Inflammatory macrophage treated with lipopolysaccharide for 1 hour (primary cell): ENCODE measurements around the gene LAPTM5.
A peak's percentile ranks its signal among the peaks of the same experiment; 100 is the strongest.
"Not testable (repeated sequence)": the region's sequence is repeated elsewhere in the genome, so short reads cannot be mapped to it uniquely, and the experiment has no call there.

Source experiments
- DNase-seq, 2 donors: peaks; one replicate each; pipeline ENCODE4 v3.0.0-alpha.2; 2020 to 2022

The LAPTM5 gene

GRCh38 chr1:30768830-30769718 lies 11.5 kb upstream of the LAPTM5 start:
- no peak for DNase-seq

- no peak for DNase-seq
Observed at GRCh38 chr1:30768159-30768829, 10.7 kb upstream of the LAPTM5 start.

GRCh38 chr1:30766948-30767347 lies 9.4 kb upstream of the LAPTM5 start:
- DNase-seq, result not testable (repeated sequence)

DNA sequence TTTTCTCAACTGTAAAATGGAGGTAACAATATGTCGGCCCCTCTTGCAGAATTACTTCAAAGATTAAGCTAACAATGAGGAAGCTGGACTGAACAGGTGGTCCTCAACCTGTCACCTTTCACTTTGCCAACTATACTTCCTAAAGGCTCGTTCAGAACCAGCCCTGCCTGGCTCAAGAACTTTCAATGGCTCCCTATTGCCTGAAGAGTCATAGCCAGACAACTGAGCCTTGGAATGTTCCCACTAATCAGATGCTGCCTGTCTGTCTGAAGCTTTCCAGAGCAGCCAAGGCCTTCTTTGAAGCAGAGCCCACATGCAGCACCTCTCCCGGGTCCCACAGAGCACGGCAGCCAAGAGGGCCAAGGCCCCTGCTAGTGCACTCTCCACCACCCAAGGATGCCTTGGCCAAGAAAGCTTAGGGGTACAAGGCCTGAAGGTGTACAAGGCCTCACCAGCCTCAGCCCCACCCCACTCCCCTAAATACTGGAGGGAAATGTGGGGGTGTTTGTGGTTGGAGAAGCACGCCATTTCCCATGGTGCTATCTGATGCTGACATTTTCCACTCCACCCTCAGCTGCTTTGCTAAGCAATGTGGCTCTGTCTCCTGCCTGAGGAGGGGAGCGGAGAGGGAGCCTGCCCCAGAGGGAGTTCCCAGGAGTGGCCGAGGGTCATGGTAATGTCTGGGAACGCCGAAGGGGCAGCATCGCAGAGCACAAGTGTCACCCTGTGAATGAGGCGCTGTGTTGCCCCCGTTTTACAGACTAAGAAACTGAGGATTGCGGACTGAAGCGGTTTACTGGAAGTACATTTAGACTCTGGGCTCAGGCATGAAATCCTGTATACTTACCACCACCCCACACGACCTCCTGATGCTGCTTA lies 8.2 kb upstream of the LAPTM5 start:
- DNase-seq, result no peak

GRCh38 chr1:30764939-30765555 lies 7.5 kb upstream of the LAPTM5 start:
- no peak for DNase-seq

- no peak for DNase-seq
Observed at GRCh38 chr1:30764396-30764795, 6.8 kb upstream of the LAPTM5 start.

GRCh38 chr1:30763651-30764248 lies 6.2 kb upstream of the LAPTM5 start:
- DNase-seq, result no peak

DNA sequence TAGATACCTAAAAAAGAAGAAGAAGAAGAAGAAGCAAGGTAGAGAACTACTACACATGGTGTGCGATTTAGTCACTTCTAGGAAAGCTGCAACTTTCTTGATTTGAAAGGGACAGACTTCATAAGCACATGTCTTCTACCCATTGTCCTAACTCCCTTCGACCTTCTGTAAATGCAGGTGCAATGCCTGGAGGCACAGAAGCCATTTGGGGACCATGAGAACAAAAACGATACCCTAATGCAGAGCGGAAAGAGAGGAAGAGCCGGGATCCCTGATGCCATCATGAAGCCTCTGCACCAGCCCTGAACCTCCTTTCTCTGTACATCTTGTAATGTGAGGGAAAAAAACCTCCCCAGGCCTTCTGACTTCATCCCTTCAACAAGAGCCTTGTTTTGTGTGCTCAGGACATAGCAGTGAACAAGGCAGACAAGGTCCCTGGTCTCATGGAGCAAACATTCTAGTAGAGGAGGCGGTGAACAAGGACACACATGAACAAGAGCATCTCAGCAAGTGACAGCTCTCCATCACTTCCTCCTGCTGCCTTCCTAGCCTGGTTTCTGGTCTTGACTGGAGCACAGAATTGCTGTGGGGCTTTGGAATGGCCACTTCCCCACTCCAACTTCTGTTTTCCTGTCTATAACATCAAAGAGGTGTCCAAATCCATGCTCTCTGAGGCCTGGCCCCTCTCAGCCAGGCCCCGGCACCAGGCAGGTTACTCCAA lies 5.5 kb upstream of the LAPTM5 start:
- peak in 1 of 2 donors; percentile 37 for DNase-seq

- peak in 1 of 2 donors; percentile 52 for DNase-seq
Observed at GRCh38 chr1:30762152-30762929, 4.8 kb upstream of the LAPTM5 start.

- DNase-seq, result peak in 1 of 2 donors; percentile 28
Observed at GRCh38 chr1:30761381-30762151, 4.0 kb upstream of the LAPTM5 start.

DNA sequence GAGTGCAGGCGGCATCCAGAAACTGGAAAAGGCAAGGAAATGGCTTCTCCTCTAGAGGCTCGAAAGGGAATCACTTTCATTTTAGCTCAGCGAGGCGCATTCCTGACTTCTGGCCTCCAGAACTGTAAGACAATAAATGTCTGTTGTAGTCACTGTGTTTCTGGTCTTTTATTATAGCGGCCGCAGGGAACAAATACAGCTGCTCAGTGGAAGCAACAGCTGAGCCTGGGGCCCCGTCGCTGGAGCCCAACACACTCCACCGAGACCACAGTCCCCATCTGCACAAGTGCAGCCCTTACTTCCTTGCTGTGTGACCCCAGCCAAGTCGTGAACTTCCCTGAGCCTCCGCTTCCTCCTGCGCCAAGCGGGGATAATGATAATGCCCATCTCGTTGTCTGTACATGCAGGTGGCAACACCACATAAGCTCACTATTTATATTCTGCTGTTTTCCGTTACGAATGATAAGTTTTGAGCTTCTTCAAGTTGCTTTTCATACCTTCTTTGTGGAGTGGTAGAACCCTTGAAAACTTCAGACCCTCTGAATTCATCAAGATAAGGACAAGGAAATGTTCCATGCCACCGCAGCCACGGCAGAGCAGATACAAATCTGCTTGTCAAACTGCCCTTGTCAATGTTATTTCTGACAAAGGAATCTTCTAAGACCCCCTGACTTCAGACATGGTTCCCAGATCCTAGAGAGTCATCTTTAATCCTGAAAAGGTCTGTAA lies 3.2 kb upstream of the LAPTM5 start:
- DNase-seq, result no peak

- DNase-seq, result no peak
Observed at GRCh38 chr1:30759718-30760281, 2.2 kb upstream of the LAPTM5 start.

- peak; percentile 58 to 61 for DNase-seq
Observed at GRCh38 chr1:30758785-30759380, 1.3 kb upstream of the LAPTM5 start.

DNA sequence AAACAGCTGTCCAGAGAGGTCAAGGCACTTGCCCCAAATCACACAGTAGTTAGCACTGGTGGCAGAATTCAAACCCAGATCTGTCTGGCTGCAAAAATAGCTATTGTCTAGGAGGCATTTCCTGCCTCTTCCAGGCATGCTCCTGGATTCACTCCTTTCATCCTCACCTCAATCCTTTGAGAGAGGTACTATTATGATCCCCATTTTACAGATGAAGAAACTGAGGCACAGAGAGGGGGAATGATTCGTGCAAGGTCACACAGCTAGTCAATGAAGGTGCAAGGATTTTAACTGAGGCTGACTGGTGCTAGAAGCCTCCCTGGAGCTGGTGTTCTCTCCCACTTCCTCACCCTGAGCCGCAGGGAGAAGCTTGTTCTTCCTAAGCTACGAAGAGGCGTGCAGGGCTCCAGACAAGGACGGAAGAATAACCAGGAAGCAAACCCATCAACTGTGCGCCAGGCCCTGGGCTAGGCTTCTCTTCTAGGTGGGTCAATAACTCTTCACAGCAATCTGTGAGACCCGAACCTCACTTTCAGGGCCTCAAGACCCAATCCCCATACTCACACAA lies 631 bp upstream of the LAPTM5 start:
- no peak for DNase-seq

DNA sequence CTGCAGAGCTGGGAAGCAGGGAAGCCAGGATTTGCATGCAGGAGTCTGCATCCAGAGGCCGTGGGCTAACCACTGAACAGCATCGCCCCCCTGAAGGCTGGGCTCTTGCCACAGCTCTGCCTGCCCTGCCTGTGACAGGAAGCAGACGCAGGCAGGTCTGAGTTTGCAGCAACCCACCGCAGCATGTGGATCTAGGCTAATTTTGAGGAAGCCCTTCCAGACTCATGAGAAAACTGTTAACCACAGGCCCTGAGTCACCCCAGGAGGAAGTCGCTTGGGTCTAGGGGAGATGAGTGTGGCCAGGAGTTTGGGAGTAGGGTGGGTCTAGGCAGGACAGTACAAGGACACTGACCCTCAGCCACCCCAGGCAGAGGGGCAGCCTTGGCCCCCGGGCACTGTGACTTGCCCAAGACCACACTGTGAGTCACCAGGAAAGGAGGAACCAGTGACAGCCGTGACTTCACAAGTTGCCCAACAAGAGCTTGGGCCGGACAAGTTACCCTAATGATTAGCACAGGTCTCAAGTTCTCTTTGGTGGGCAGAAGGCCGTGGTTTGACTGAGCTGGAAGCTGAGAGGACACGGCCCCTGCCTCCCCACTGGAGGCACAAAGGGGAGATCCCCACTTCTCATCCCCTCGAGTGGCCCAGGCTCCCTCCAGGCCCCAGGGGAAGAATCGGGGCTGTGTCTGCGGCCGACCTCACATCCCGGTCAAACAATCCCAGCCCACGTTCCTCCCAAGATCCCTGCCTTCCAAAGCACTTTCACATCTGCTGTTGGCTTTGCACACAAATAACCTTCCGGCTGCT lies 826 bp downstream of the LAPTM5 start:
- DNase-seq, result peak; percentile 92 to 98

- DNase-seq, result no peak
Observed at GRCh38 chr1:30756206-30756544, 1.4 kb downstream of the LAPTM5 start.

GRCh38 chr1:30755746-30756145 lies 1.8 kb downstream of the LAPTM5 start:
- no peak for DNase-seq
